HG03095 (cell line): ENCODE measurements around the gene PIP5K1B.

Experiments used
- ATAC-seq: cut with Tn5 transposase; IDR thresholded peaks from one replicate; pipeline ENCODE4 v1.9.1; 2021; ENCODE audit warnings: moderate library complexity; ENCODE audit not compliant: unreplicated experiment

PIP5K1B gene

GRCh38 chr9:68805890-68806517 lies 101.0 kb downstream of the PIP5K1B start:
- ATAC-seq: no peak

GRCh38 chr9:68808338-68808890 lies 103.4 kb downstream of the PIP5K1B start:
- no peak for ATAC-seq

GRCh38 chr9:68817079-68817875 lies 112.2 kb downstream of the PIP5K1B start:
- no peak for ATAC-seq

- ATAC-seq: no peak
These were observed 114.0 kb downstream of the PIP5K1B start for GRCh38 chr9:68819065-68819464.

- no peak for ATAC-seq
These were observed 116.9 kb downstream of the PIP5K1B start for GRCh38 chr9:68821911-68822310.

GRCh38 chr9:68822596-68823165 lies 117.6 kb downstream of the PIP5K1B start:
- no peak for ATAC-seq

- ATAC-seq: no peak
These were observed 120.9 kb downstream of the PIP5K1B start for GRCh38 chr9:68825762-68826472.

- no peak for ATAC-seq
These were observed 123.1 kb downstream of the PIP5K1B start for GRCh38 chr9:68827837-68828744.

- no peak for ATAC-seq
These were observed 127.1 kb downstream of the PIP5K1B start for GRCh38 chr9:68832101-68832500.

- no peak for ATAC-seq
These were observed 128.0 kb downstream of the PIP5K1B start for GRCh38 chr9:68832861-68833518.

- ATAC-seq: no peak
These were observed 130.0 kb downstream of the PIP5K1B start for GRCh38 chr9:68834931-68835520.

- ATAC-seq: no peak
These were observed 131.7 kb downstream of the PIP5K1B start for GRCh38 chr9:68836788-68837187.

- no peak for ATAC-seq
These were observed 133.2 kb downstream of the PIP5K1B start for GRCh38 chr9:68838245-68838644.

GRCh38 chr9:68841276-68842052 lies 136.4 kb downstream of the PIP5K1B start:
- ATAC-seq: no peak

- no peak for ATAC-seq
These were observed 137.5 kb downstream of the PIP5K1B start for GRCh38 chr9:68842568-68842967.

GRCh38 chr9:68843239-68843638 lies 138.2 kb downstream of the PIP5K1B start:
- ATAC-seq: no peak

- ATAC-seq: no peak
These were observed 139.1 kb downstream of the PIP5K1B start for GRCh38 chr9:68844157-68844556.
